C4-2B (cell line): ENCODE measurements around the gene SPATA45.

Experiments
- H3K27ac ChIP-seq: fragments of 450-650 bp; 2 replicates; pipeline ENCODE4 v1.5.1; 2017
- CTCF ChIP-seq: fragments of 450-650 bp; conservative IDR thresholded peaks from 2 replicates; pipeline ENCODE4 v1.5.1; 2017; ENCODE audit warnings: mild to moderate bottlenecking
- ZFX ChIP-seq: fragments of 450-650 bp; IDR thresholded peaks from 2 replicates; pipeline ENCODE4 v1.6.1; 2017

SPATA45 gene

GRCh38 chr1:212814537-212815334 lies 32.7 kb downstream of the SPATA45 start:
- TF ChIP-seq CTCF (peak; percentile 46), ZFX (no peak)
- H3K27ac ChIP-seq = no peak overlapping the region

GRCh38 chr1:212805767-212806166 lies 41.7 kb downstream of the SPATA45 start:
- no peak for TF ChIP-seq ZFX
- no peak overlapping the region for H3K27ac ChIP-seq

GRCh38 chr1:212797681-212798080 lies 49.8 kb downstream of the SPATA45 start:
- no peak overlapping the region for H3K27ac ChIP-seq
- TF ChIP-seq CTCF (no peak), ZFX (no peak)

GRCh38 chr1:212794561-212795014 lies 52.9 kb downstream of the SPATA45 start:
- no peak overlapping the region for H3K27ac ChIP-seq

GRCh38 chr1:212792396-212792908 lies 55.0 kb downstream of the SPATA45 start:
- TF ChIP-seq CTCF (no peak), ZFX (no peak)
- peak overlapping the region; percentile 82 for H3K27ac ChIP-seq

More at GRCh38 chr1:212794561-212795014, 52.9 kb downstream of the SPATA45 start:
- no peak for TF ChIP-seq CTCF
- no peak for TF ChIP-seq ZFX

GRCh38 chr1:212791676-212792395 lies 55.6 kb downstream of the SPATA45 start, which contains the start of the genes NSL1 and TATDN3:
NSL1 (minus strand) TSS chr1:212791777; CDS start chr1:212791763, 14 bp downstream.
TATDN3 (plus strand) TSS chr1:212791894; CDS start chr1:212791922, 28 bp downstream.
- no peak for TF ChIP-seq CTCF
- TF ChIP-seq ZFX = no peak
- peak within 1 kb of the TSS; percentile 82 for H3K27ac ChIP-seq

- peak overlapping the region; percentile 82 for H3K27ac ChIP-seq
Measured at GRCh38 chr1:212791261-212791675, 56.2 kb downstream of the SPATA45 start.

More at GRCh38 chr1:212791261-212791675, 56.2 kb downstream of the SPATA45 start:
- TF ChIP-seq CTCF (no peak), ZFX (no peak)
